CD4-positive, alpha-beta T cell treated with Interleukin-21 for 1 hour (primary cell): ENCODE measurements around the gene TNRC6B.
A peak's percentile ranks its signal among the peaks of the same experiment; 100 is the strongest.

Source experiments
- DNase-seq: peaks from one replicate; pipeline ENCODE4 v3.0.0-alpha.2; 2020

The TNRC6B gene

GRCh38 chr22:40240686-40241085 is 63.0 kb downstream of the TNRC6B start:
- peak; percentile 54 for DNase-seq

DNA sequence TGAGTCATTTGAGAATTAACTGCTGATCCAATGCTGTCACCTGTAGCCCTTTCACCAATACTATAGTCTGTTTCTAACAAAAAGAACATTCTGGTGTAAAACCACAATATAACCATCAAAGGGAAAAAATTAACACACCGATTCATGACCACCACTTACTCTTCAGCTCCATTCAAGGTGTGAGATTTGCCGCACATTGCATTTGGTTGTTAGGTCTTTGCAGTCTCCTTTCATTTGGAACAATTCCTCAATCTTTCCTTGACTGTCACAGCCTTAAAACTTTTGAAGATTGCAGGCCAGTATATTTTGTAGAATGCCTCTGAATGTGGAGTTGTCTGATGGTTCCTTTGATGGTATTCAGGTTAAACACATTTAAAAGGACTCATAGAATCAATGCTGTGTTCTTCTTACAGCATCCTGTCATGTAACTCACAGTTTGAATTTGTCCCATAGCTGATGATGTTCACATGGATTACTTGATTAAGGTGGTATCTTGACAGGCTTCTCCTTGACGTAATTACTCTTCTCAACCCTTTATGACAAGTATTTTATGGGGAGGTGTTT is 63.6 kb downstream of the TNRC6B start:
- peak; percentile 51 for DNase-seq

GRCh38 chr22:40243891-40244290 is 66.2 kb downstream of the TNRC6B start:
- peak; percentile 48 for DNase-seq

DNA sequence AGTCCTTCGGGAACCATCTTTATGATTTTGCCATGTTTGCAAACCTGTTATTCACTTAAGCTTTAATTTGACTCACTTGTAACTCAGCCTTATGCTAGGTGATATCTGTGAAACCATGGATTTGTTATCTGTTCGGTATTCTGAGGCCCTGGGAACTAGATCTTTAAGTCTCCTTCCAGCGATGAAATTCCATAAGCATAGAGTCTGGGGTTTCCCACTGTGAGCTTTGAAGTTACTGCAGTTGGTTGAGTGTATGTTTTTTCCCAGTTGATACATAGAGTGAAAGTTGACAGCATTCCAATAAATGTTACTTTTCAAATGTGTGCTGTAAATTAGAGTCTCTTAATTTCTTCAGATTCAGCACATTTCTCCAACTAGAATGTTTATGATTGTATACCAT is 66.9 kb downstream of the TNRC6B start:
- DNase-seq = no peak

DNA sequence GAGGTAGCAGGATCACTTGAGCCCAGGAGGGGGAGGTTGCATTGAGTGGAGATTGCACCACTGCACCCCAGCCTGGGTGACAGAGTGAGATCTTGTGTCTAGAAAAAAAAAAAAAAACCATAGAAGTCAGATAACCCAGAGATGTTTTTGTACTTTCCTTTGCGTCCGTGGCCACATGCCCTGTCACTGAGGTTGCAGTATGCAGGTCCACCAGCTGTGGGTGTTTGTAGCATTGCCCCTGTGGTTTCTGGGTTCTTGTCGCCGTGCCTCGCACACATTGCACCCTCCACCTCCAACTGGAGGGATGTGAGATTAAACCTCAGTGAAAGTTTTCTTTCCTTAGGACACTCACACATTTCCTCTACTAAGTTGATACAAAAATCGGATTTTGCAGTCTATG is 70.3 kb downstream of the TNRC6B start:
- DNase-seq = peak; percentile 74

GRCh38 chr22:40249286-40249685 is 71.6 kb downstream of the TNRC6B start:
- DNase-seq = no peak

DNA sequence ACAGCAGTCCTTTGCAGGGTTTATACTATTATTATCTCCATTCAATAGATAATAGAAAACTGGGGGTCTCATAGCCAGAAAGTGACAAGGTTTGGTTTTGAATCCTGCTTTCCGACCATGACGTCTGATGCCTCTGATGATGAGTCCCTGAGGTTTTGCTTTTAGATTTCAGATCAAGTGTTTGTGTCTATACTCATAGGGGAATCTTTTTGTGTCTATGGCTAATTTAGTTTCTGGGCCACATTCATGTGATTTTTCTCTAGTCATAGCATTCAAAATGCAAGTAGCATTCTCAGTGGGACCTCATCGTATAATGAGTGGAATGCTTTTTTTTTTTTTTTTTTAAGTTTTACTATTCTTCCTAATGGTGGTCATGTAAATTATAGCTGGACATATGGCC is 72.9 kb downstream of the TNRC6B start:
- DNase-seq = no peak

DNA sequence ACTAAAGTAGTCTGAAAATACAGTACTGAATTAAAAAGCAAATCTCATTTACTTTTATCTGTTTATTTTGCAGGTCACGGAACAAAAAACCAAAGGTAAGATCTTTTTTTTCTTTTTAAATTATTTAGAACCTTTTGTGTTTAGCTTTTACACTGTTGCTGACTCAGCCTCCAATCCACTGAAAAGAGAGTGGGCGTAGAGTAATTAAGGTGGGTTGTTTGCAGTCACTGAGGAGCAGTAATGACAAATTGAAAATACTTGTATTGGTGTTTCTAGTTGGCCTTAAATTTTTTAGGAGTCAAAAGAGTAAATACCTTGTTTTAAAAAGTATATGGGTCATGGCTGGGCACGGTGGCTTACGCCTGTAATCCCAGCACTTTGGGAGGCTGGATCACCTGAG is 73.4 kb downstream of the TNRC6B start:
- DNase-seq = no peak

- DNase-seq = no peak
These were observed 74.4 kb downstream of the TNRC6B start for GRCh38 chr22:40252146-40252545.

DNA sequence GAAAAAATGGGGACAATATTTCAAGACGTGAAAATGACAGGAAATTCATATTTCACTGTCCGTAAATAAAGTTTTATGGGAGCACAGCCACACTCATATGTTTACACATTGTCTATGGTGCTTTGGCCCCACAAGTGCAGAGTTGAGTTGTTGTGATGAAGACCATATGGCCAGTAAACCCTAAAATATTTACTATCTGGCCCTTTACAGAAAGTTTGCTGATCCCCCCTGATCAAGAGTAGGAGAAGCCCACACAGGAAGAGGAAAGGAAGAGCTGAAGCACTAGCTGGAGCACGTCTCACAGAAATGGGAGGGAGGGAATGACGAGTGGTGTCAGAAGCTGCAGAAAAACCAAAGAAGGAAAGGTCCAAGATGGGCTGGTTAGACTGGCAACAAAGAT is 78.8 kb downstream of the TNRC6B start:
- DNase-seq = no peak

- DNase-seq = no peak
These were observed 80.3 kb downstream of the TNRC6B start for GRCh38 chr22:40258017-40258416.

- DNase-seq = no peak
These were observed 80.8 kb downstream of the TNRC6B start for GRCh38 chr22:40258501-40258915.

DNA sequence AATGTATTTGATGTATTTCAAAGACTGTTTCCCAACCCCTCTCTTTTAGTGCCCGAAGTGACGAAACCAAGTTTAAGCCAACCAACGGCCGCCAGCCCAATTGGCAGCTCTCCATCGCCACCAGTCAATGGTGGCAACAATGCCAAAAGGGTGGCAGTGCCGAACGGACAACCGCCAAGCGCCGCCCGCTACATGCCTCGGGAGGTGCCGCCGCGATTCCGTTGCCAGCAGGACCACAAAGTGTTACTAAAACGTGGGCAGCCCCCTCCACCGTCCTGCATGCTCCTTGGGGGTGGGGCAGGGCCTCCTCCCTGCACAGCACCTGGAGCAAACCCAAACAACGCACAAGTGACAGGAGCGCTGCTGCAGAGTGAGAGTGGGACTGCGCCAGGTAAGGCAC is 84.1 kb downstream of the TNRC6B start:
- DNase-seq = no peak

- DNase-seq = no peak
These were observed 85.5 kb downstream of the TNRC6B start for GRCh38 chr22:40263191-40263590.

GRCh38 chr22:40265783-40266182 is 88.1 kb downstream of the TNRC6B start:
- DNase-seq = no peak

- no peak for DNase-seq
These were observed 92.3 kb downstream of the TNRC6B start for GRCh38 chr22:40270031-40270430.

- no peak for DNase-seq
These were observed 93.1 kb downstream of the TNRC6B start for GRCh38 chr22:40270748-40271373.

- DNase-seq = no peak
These were observed 93.7 kb downstream of the TNRC6B start for GRCh38 chr22:40271440-40271839.

DNA sequence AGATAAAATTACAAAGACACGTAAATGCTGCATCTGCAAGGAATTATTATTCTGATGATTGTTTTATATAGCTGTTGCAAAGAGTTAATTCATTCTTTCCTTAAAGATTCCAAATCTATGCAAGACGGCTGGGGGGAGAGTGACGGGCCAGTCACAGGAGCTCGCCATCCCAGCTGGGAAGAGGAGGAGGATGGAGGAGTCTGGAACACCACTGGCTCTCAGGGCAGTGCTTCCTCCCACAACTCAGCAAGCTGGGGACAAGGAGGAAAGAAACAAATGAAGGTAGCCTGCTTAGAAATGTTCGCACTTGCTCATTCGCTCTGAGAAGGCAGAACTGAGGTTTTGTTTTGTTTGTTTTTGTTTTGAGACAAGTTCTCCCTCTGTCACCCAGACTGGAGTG is 95.6 kb downstream of the TNRC6B start:
- DNase-seq = no peak

- DNase-seq = no peak
These were observed 99.5 kb downstream of the TNRC6B start for GRCh38 chr22:40276996-40277823.

DNA sequence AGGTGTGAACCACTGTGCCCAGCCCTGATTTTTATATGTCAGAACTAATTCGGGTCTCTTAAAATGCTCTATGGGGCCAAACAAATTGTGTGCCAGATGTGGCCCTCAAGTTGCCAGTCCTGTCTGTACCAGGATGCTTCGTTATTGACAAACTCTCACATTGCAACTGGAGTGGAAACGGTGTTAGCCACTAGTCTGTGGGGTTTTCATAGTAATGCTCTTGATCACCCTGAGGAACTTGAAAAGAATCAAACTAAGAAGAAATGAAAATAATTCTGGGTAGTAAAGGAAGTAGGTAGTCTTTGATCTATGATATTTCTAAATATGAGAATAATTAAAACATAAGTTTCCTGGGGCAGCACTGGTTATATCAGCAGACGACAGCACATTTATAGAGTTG is 101.3 kb downstream of the TNRC6B start:
- no peak for DNase-seq

DNA sequence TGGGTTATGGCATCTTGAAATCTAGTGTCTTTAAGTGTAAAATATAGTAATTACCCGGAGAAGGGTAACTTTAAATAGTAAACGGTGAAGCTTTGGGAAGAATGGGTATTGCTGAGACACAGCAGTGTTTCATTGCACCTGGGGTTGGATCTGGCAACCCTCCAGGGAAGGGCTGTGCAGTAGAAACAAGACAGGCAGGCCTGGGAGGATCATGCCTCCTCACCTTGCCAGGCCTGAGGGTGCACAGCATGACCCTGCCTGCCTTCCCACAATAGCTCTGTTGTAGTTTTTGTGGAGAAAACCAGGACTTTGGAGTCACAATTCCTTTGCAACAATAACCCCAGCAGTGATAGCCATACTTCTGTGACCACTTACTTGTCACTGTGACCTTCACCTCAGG is 104.0 kb downstream of the TNRC6B start:
- no peak for DNase-seq

- DNase-seq = peak; percentile 13
These were observed 107.8 kb downstream of the TNRC6B start for GRCh38 chr22:40285513-40285912.

GRCh38 chr22:40289991-40290459 is 112.3 kb downstream of the TNRC6B start:
- peak; percentile 72 for DNase-seq
